Measurements from ENCODE around the gene PADI4. TPM values are rescaled to one million over a fixed set of nuclear protein-coding genes. Genes with fewer than 3 reads are reported as not detected.

Gene PADI4
- total and polyA plus RNA-seq, 2 of the 4 experiments (the other 2 are of a cell fraction) = not detected

GRCh38 chr1:17351598-17352324, 43.8 kb downstream of the PADI4 start:
- Histone ChIP-seq H3K27me3 (ENCODE audit: control insufficient read depth, insufficient read depth, low read length) (peaks cover 26% of the 10 kb centered on the region), H3K4ac (ENCODE audit: low read depth, low read length) (no peak overlapping the region), H3K36me3 (ENCODE audit: control insufficient read depth, insufficient read depth, low read length) (no peaks in the 10 kb centered on the region), H3K4me1 (ENCODE audit: control insufficient read depth, insufficient read depth, low read length) (no peaks in the 10 kb centered on the region), H3K18ac (ENCODE audit: low read depth, low read length) (no peak overlapping the region), H4K5ac (ENCODE audit: low read depth, low read length) (no peak overlapping the region), H3K4me3 (ENCODE audit: insufficient read depth, low read depth, low read length) (no peak overlapping the region), H4K20me1 (ENCODE audit: insufficient read depth, low read length) (no peaks in the 10 kb centered on the region; the same call in 1 of the 2 replicates), H2AFZ (replicated peaks; ENCODE audit: low read length, poor library complexity) (no peak overlapping the region), H2AK9ac (replicated peaks; ENCODE audit: low read depth, low read length, poor library complexity) (no peak overlapping the region), H3K9me1 (ENCODE audit: insufficient read depth, low read length) (no peaks in the 10 kb centered on the region; the same call in 1 of the 2 replicates), H2BK15ac (ENCODE audit: low read depth, low read length) (no peak overlapping the region), H2BK120ac (ENCODE audit: low read depth, low read length) (no peak overlapping the region), H3K9me3 (ENCODE audit: control insufficient read depth, insufficient read depth, low read length) (no peaks in the 10 kb centered on the region), H3K4me2 (ENCODE audit: low read depth, low read length) (no peak overlapping the region), H4K91ac (ENCODE audit: insufficient read depth, low read depth, low read length) (no peak overlapping the region), H3K23ac (ENCODE audit: low read depth, low read length) (no peak overlapping the region), H3K14ac (replicated peaks; ENCODE audit: low read depth, low read length) (no peak overlapping the region), H2BK5ac (ENCODE audit: low read depth, low read length, poor library complexity, severe bottlenecking) (no peak overlapping the region), H3K79me1 (ENCODE audit: low read depth in 1 of 2, low read length in 2 of 2) (no peaks in the 10 kb centered on the region), H2AK5ac (ENCODE audit: low read depth, low read length) (no peak overlapping the region), H3K27ac (ENCODE audit: insufficient read depth, low read length) (no peak overlapping the region), H4K8ac (ENCODE audit: low read depth in 2 of 2, low read length in 2 of 2) (no peak overlapping the region), H2BK20ac (ENCODE audit: low read depth, low read length) (no peak overlapping the region), H3K9ac (ENCODE audit: low read depth, low read length) (no peak overlapping the region), H3K56ac (ENCODE audit: extremely low read depth, insufficient read depth, low read length) (no peak overlapping the region)
- ChIA-PET CTCF (no interaction called here), POLR2A (ENCODE audit: unreplicated experiment) (no interaction called here)
- intact Hi-C loops (cut with micrococcal nuclease) = no loop called here
- no peak for ATAC-seq (ENCODE audit: low read depth)
- dilution Hi-C loops (cut with HindIII; ENCODE audit: low sequenced_read_pairs, unreplicated experiment) = no loop called here
- WGBS, 2 experiments (ENCODE audit: extremely low coverage in 2 of 2, insufficient read length in 1 of 2) = 37% methylated on average over 3 of the region's 8 CpGs; no CpG with 5 or more reads in 1 of the 2 experiments
- DNase-seq = no peak
- in situ Hi-C loops (cut with MboI; ENCODE audit: low sequenced_read_pairs) = no loop called here
- no TSS peak for BruUV-seq (replicated peaks)
- no peak for TF ChIP-seq CEBPB (IDR thresholded peaks at IDR 0.05; ENCODE audit: low read depth, low read length)

Data from IMR-90 (cell line).